HepG2 (cell line): ENCODE measurements around the gene CD93. TPM values are rescaled to one million over a fixed set of nuclear protein-coding genes. Genes with fewer than 3 reads are reported as not detected.

ENCODE experiments used
- ATAC-seq: fragments of 200-7000 bp; cut with Tn5 transposase; 3 replicates; pipeline ENCODE4 v1.9.1; 2020; ENCODE audit warnings: mild to moderate bottlenecking, moderate library complexity
- BruUV-seq: library from RNA; stranded (reverse); fragments of 400-500 nt; replicated peaks from 2 replicates; lab custom pipeline; 2021; lab: Mats Ljungman, UMichigan
- CTCF ChIA-PET: fragments of 300-600 bp; formaldehyde crosslinking; extraction: SDS; loops from one replicate; lab custom pipeline; 2021; ENCODE audit warnings: low total read pairs, inconsistent platforms, low intra/inter-chr PET ratio; lab: Yijun Ruan, JAX
- POLR2A ChIA-PET: fragments of 350-600 bp; sonication (Branson Sonifier 250); formaldehyde crosslinking; loops from one replicate; lab custom pipeline; 2020; ENCODE audit warnings: antibody characterized with exemption, inconsistent platforms; lab: Yijun Ruan, JAX
- DNase-seq: peaks from one replicate; pipeline ENCODE4 v3.0.0-alpha.2; 2015; ENCODE audit warnings: low spot score
- FAIRE-seq: peaks from 3 replicates; lab custom pipeline; 2011; peaks lifted over from hg19 to GRCh38; lab: Jason Lieb, UNC
- H2AFZ ChIP-seq: one replicate; pipeline ENCODE4 v1.6.1; 2011; ENCODE audit warnings: low read length, inconsistent platforms
- H3K27ac ChIP-seq: fragments of 300-600 bp; 3 replicates; pipeline ENCODE4 v1.8.0; 2011; ENCODE audit warnings: mixed run types, mild to moderate bottlenecking, mixed read lengths, low read length, inconsistent platforms; ENCODE audit not compliant: insufficient read depth; ENCODE audit errors: extremely low read length
- H3K27me3 ChIP-seq, 2 experiments: fragments of 200-600 bp in 1 of 2; 2 replicates in 1 of 2; 3 replicates in 1 of 2; pipeline versions ENCODE4 v1.6.0 to v1.8.0; 2011; ENCODE audit warnings: low read length in 2 of 2, mild to moderate bottlenecking in 2 of 2, moderate library complexity in 2 of 2, inconsistent platforms in 1 of 2; ENCODE audit not compliant: insufficient read depth in 2 of 2, control insufficient read depth in 1 of 2
- H3K36me3 ChIP-seq, 2 experiments: fragments of 200-600 bp in 1 of 2; replicated peaks in 1 of 2; 2 replicates in 1 of 2; 3 replicates in 1 of 2; pipeline versions ENCODE4 v1.5.1 to v1.8.0; 2011; ENCODE audit warnings: low read length in 2 of 2, inconsistent platforms in 1 of 2; ENCODE audit not compliant: insufficient read depth in 2 of 2, control insufficient read depth in 1 of 2
- H3K4me1 ChIP-seq: 2 replicates; pipeline ENCODE4 v1.5.1; 2012; ENCODE audit warnings: low read length, inconsistent platforms; ENCODE audit not compliant: insufficient read depth
- H3K4me2 ChIP-seq: 2 replicates; pipeline ENCODE4 v1.6.0; 2011; ENCODE audit warnings: low read depth, low read length, inconsistent platforms
- H3K4me3 ChIP-seq, 3 experiments: fragments of 200-600 bp in 1 of 3; sonication (generic), shearing (Covaris generic) in 1 of 3; replicated peaks in 1 of 3; 2 replicates each; pipeline ENCODE4 v1.5.1; 2011 to 2016; ENCODE audit warnings: low read length in 3 of 3, inconsistent platforms in 2 of 3, low read depth in 2 of 3, mild to moderate bottlenecking in 2 of 3, control low read depth in 1 of 3, mixed read lengths in 1 of 3; ENCODE audit not compliant: insufficient read depth in 1 of 3
- H3K79me2 ChIP-seq: one replicate; pipeline ENCODE4 v1.6.1; 2011; ENCODE audit warnings: low read length, inconsistent platforms; ENCODE audit not compliant: insufficient read depth
- H3K9ac ChIP-seq: 2 replicates; pipeline ENCODE4 v1.6.0; 2011; ENCODE audit warnings: mild to moderate bottlenecking, low read depth, low read length, inconsistent platforms; ENCODE audit not compliant: insufficient read depth
- H3K9me3 ChIP-seq: 2 replicates; pipeline ENCODE4 v1.5.1; 2012; ENCODE audit warnings: mild to moderate bottlenecking, low read length
- H4K20me1 ChIP-seq: 2 replicates; pipeline ENCODE4 v1.6.0; 2011; ENCODE audit warnings: inconsistent platforms, mild to moderate bottlenecking, low read length, moderate library complexity; ENCODE audit not compliant: insufficient read depth
- MED8 ChIP-seq: sonication (generic); formaldehyde crosslinking; IDR thresholded peaks from 2 replicates; pipeline ENCODE4 v1.8.1; 2023; ENCODE audit warnings: mild to moderate bottlenecking, missing genetic modification reagents; ENCODE audit not compliant: insufficient replicate concordance
- NFKB2 ChIP-seq: sonication (generic); formaldehyde crosslinking; IDR thresholded peaks from 2 replicates; pipeline ENCODE4 v1.4.0; 2020; ENCODE audit warnings: missing genetic modification reagents, borderline replicate concordance
- TRAFD1 ChIP-seq: sonication (generic); formaldehyde crosslinking; IDR thresholded peaks from 2 replicates; pipeline ENCODE4 v1.5.1; 2020; ENCODE audit warnings: missing genetic modification reagents, mild to moderate bottlenecking, borderline replicate concordance
- ZBED4 ChIP-seq: sonication (generic); formaldehyde crosslinking; IDR thresholded peaks from 2 replicates; pipeline ENCODE4 v1.4.0; 2020; ENCODE audit warnings: missing genetic modification reagents, borderline replicate concordance
- ZNF674 ChIP-seq: sonication (generic); formaldehyde crosslinking; IDR thresholded peaks from 2 replicates; pipeline ENCODE4 v1.5.0; 2020; ENCODE audit warnings: low read depth, mild to moderate bottlenecking, missing genetic modification reagents
- WGBS: methylation state at CpG from one replicate; pipeline ENCODE4 v1.1.6; 2017; ENCODE audit warnings: low lambda C conversion rate; 5-methylcytosine and 5-hydroxymethylcytosine counted together
- in situ Hi-C: cut with HindIII; loops from 2 replicates; pipeline ENCODE4 v1.10.0; 2017; ENCODE audit warnings: low pct_unique_long_range_greater_than_20kb; ENCODE audit not compliant: extremely low pct_ligation_motif_present
- intact Hi-C: fragments of 100-400 bp; cut with micrococcal nuclease; formaldehyde crosslinking; loops from one replicate; pipeline ENCODE4 v1.10.0; 2022; ENCODE audit not compliant: unreplicated experiment
- polyA plus RNA-seq, 8 experiments: library from polyadenylated mRNA; depleted of rRNA in 3 of 8; stranded (reverse) in 7 of 8; unstranded in 1 of 8; fragments of >200 nt; fragmentation: Illumina TruSeq in 4 of 8; extraction: Trizol in 4 of 8; gene quantifications; 2 replicates each; pipeline versions ENCODE4 v1.2.1 to v1.2.3, GENCODE V29; 2011 to 2016; ENCODE audit warnings: low read depth in 4 of 8, missing spikeins in 1 of 8, mixed read lengths in 1 of 8; ENCODE audit not compliant: insufficient read depth in 1 of 8
- total RNA-seq, 5 experiments: library from RNA; depleted of rRNA; stranded (reverse); fragments of >200 nt; fragmentation: Illumina TruSeq; extraction: Trizol; gene quantifications; 2 replicates each; pipeline ENCODE4 v1.2.3, GENCODE V29; 2016; ENCODE audit warnings: low read depth in 1 of 5
- TF ChIP-seq, protein P1 (sequence below): sonication (generic); formaldehyde crosslinking; IDR thresholded peaks from 2 replicates; pipeline ENCODE4 v1.5.0; 2020; ENCODE audit warnings: mild to moderate bottlenecking, missing genetic modification reagents
- TF ChIP-seq, protein P2 (sequence below): sonication (generic); formaldehyde crosslinking; IDR thresholded peaks from 2 replicates; pipeline ENCODE4 v1.5.0; 2020; ENCODE audit warnings: missing genetic modification reagents, mild to moderate bottlenecking, borderline replicate concordance
- TF ChIP-seq, protein P3 (sequence below): sonication (generic); formaldehyde crosslinking; conservative IDR thresholded peaks from 2 replicates; pipeline ENCODE4 v1.4.0; 2020; ENCODE audit warnings: missing genetic modification reagents
- TF ChIP-seq, protein P4 (sequence below): sonication (generic); formaldehyde crosslinking; conservative IDR thresholded peaks from 2 replicates; pipeline ENCODE4 v1.4.0; 2020; ENCODE audit warnings: missing genetic modification reagents

CD93 gene
- total and polyA plus RNA-seq, 2 of the 13 experiments (the other 11 are each of a cell fraction or from before 2014, with no cell fraction given) = not detected

DNA sequence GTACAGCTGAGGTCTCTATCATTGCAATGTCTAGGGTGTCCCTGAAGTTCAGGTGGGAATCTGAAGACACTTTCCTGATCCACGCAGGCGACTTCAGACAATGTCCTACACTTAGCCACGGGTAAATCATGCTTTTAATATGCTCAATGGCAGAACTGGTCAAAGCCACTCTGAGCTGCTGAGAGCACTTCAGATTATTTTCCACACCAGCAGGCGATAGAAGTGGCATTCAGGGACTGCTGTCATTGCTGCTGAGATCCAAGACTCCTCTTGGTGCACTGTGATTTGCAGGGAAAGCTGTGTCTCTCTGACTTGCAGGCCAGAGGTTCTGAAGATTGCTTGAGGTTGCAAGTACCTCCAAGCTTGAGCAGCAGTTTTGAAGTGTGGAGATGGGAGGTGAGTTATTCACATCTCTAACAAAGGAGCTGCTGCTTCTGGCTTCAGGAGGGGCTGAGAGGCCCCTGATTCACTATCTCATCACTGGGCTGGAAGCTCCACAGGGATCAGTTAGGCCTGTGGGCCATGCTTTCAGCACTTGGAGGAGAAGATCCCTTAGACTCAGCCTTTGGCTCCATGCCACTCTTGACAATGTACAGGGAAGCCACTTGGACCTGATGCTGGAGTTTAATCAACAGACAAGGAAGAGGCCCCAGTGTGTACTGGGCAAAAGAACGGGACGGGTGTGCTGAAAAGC lies 53.9 kb downstream of the CD93 start (continued):
- TF ChIP-seq, protein P1, sequence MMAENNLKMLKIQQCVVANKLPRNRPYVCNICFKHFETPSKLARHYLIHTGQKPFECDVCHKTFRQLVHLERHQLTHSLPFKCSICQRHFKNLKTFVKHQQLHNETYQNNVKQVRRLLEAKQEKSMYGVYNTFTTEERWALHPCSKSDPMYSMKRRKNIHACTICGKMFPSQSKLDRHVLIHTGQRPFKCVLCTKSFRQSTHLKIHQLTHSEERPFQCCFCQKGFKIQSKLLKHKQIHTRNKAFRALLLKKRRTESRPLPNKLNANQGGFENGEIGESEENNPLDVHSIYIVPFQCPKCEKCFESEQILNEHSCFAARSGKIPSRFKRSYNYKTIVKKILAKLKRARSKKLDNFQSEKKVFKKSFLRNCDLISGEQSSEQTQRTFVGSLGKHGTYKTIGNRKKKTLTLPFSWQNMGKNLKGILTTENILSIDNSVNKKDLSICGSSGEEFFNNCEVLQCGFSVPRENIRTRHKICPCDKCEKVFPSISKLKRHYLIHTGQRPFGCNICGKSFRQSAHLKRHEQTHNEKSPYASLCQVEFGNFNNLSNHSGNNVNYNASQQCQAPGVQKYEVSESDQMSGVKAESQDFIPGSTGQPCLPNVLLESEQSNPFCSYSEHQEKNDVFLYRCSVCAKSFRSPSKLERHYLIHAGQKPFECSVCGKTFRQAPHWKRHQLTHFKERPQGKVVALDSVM (CRISPR knock-in tag) = no peak

- BruUV-seq = no TSS peak
- WGBS = 4% methylated on average over 6 of the region's 6 CpGs
- in situ Hi-C loops = no loop called here
- TF ChIP-seq MED8 (CRISPR knock-in tag) = no peak
- TF ChIP-seq, protein P2, sequence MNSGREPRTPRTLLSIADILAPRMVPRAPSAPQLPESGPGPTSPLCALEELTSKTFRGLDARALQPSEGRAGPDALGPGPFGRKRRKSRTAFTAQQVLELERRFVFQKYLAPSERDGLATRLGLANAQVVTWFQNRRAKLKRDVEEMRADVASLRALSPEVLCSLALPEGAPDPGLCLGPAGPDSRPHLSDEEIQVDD = no peak
- TF ChIP-seq ZNF674 (CRISPR knock-in tag) = no peak
- TF ChIP-seq, protein P3, sequence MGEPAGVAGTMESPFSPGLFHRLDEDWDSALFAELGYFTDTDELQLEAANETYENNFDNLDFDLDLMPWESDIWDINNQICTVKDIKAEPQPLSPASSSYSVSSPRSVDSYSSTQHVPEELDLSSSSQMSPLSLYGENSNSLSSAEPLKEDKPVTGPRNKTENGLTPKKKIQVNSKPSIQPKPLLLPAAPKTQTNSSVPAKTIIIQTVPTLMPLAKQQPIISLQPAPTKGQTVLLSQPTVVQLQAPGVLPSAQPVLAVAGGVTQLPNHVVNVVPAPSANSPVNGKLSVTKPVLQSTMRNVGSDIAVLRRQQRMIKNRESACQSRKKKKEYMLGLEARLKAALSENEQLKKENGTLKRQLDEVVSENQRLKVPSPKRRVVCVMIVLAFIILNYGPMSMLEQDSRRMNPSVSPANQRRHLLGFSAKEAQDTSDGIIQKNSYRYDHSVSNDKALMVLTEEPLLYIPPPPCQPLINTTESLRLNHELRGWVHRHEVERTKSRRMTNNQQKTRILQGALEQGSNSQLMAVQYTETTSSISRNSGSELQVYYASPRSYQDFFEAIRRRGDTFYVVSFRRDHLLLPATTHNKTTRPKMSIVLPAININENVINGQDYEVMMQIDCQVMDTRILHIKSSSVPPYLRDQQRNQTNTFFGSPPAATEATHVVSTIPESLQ (CRISPR knock-in tag) = no peak
- TF ChIP-seq, protein P4, sequence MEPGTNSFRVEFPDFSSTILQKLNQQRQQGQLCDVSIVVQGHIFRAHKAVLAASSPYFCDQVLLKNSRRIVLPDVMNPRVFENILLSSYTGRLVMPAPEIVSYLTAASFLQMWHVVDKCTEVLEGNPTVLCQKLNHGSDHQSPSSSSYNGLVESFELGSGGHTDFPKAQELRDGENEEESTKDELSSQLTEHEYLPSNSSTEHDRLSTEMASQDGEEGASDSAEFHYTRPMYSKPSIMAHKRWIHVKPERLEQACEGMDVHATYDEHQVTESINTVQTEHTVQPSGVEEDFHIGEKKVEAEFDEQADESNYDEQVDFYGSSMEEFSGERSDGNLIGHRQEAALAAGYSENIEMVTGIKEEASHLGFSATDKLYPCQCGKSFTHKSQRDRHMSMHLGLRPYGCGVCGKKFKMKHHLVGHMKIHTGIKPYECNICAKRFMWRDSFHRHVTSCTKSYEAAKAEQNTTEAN (CRISPR knock-in tag) = no peak
- TF ChIP-seq ZBED4 (CRISPR knock-in tag) = no peak
- no peak for TF ChIP-seq NFKB2 (CRISPR knock-in tag)
- TF ChIP-seq TRAFD1 (CRISPR knock-in tag) = no peak
Observed at GRCh38 chr20:23031346-23031745, 54.8 kb downstream of the CD93 start.

More at GRCh38 chr20:23031346-23031745, 54.8 kb downstream of the CD93 start:
- ATAC-seq = no peak
- Histone ChIP-seq H3K79me2 (no peaks in the 10 kb centered on the region), H3K27me3 (peaks cover 2 to 29% of the 10 kb centered on the region in 2 experiments; a peak in 3 of 5 replicates), H3K4me1 (no peaks in the 10 kb centered on the region), H3K9me3 (no peaks in the 10 kb centered on the region), H3K36me3 (no peaks in the 10 kb centered on the region), H3K27ac (no peak overlapping the region), H3K4me3 (no peak overlapping the region), H3K9ac (no peak overlapping the region), H2AFZ (no peak overlapping the region), H4K20me1 (no peaks in the 10 kb centered on the region), H3K4me2 (no peak overlapping the region)
- intact Hi-C loops = no loop called here
- DNase-seq = no peak
- ChIA-PET CTCF (no interaction called here), POLR2A (no interaction called here)
- FAIRE-seq = no peak
